GM12801 (cell line): ENCODE measurements around the gene SART3.

Experiments used
- CTCF ChIP-seq: IDR thresholded peaks from one replicate; pipeline ENCODE4 v1.5.1; 2011; ENCODE audit warnings: control low read depth; ENCODE audit not compliant: insufficient read length; ENCODE audit errors: extremely low read depth

Gene SART3

GRCh38 chr12:108517288-108518100 lies 43.5 kb downstream of the SART3 start:
- TF ChIP-seq CTCF = no peak

- no peak for TF ChIP-seq CTCF
These were observed 44.3 kb downstream of the SART3 start for GRCh38 chr12:108516511-108517275.

GRCh38 chr12:108515916-108516315 lies 45.1 kb downstream of the SART3 start:
- TF ChIP-seq CTCF = no peak

GRCh38 chr12:108514973-108515814 lies 45.8 kb downstream of the SART3 start, which contains the start of gene FICD:
Gene FICD (plus strand): TSS chr12:108515277. CDS start chr12:108516973, 1,696 bp downstream.
- TF ChIP-seq CTCF = no peak

- TF ChIP-seq CTCF = no peak
These were observed 46.5 kb downstream of the SART3 start for GRCh38 chr12:108514468-108514972.

GRCh38 chr12:108511633-108512540 lies 49.1 kb downstream of the SART3 start:
- peak; percentile 47 for TF ChIP-seq CTCF
